GM15510 (cell line): ENCODE measurements around the gene HVCN1.

Experiments used
- POLR2A ChIP-seq: IDR thresholded peaks from 3 replicates; pipeline ENCODE4 v1.6.1; 2011; ENCODE audit warnings: borderline replicate concordance; ENCODE audit not compliant: insufficient read length; ENCODE audit errors: extremely low read depth

The HVCN1 gene

DNA sequence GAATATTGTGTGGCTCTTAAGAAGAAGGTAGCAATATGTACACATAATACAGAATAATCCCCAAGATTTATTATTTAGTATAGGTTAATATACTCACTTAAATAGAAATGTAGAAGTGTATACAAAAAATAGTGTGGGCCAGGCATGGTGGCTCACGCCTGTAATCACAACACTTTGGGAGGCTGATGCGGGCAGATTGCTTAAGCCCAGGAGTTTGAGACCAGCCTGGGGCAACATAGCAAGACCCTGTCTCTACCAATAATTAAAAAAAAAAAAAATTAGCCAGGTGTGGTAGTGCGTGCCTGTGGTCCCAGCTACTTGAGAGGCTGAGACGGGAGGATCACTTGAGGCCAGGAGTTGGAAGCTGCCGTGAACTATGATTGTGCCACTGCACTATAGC, 15.3 kb upstream of the HVCN1 start:
- no peak for TF ChIP-seq POLR2A

DNA sequence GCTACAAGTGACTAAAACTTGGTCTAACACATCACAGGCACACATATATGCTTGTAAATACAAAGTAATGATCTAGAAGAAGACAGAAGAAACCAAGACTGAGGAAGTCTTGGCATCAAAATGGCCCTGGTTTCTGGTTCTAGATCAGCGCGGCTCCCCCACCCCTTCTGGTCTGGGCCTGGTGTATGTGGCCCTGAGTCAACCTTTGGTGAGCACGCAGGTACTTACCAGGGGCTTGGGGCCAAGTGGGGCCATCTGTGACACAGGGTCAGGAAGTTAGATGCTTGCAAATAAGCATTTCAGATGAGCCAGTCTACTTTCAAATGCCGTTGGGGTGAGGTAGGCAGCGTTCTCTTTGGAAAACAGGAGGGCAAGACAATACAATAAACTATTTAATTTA, 13.2 kb upstream of the HVCN1 start:
- TF ChIP-seq POLR2A: no peak

GRCh38 chr12:110699591-110700445, 10.9 kb upstream of the HVCN1 start:
- no peak for TF ChIP-seq POLR2A

- TF ChIP-seq POLR2A: no peak
Measured at GRCh38 chr12:110698171-110698902, 9.4 kb upstream of the HVCN1 start.

DNA sequence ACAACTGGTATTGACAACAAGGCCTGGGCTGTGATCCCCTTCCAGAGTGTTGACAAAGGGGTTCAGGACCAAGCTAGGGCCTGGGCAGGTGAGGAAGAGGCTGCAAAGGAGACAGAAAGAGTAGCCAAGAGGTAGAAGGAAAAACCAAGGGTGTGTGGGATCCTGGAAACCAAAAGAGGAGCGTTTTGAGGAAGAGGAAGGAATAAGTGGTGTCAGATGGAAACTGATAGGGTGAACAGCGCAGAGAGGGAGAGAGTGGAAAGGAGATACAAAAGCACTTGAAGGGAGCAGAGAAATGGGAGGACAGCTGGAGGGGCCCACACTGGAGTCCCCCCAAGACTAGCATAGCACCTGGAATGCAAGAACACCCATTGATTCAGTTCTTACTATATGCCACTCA, 8.3 kb upstream of the HVCN1 start:
- TF ChIP-seq POLR2A: no peak

DNA sequence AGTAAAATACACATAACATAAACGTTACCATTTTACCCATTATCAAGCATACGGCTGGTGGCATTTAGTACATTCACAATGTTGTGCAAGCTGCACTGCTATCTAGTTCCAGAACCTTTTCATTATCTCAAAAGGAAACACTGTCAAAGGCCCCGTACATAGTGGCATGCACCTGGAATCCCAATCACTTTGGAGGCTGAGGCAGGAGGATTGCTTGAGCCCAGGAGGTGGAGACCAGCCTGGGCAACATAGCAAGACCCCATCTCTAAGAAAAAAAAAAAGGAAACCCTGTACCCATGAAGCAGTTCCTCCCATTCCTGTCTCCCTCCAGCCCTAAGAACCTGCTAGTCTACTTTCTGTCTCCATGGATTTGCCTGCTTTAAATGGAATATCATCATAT, 7.4 kb upstream of the HVCN1 start:
- no peak for TF ChIP-seq POLR2A

- no peak for TF ChIP-seq POLR2A
Measured at GRCh38 chr12:110694330-110694901, 5.5 kb upstream of the HVCN1 start.

- TF ChIP-seq POLR2A: no peak
Measured at GRCh38 chr12:110693731-110694130, 4.8 kb upstream of the HVCN1 start.

DNA sequence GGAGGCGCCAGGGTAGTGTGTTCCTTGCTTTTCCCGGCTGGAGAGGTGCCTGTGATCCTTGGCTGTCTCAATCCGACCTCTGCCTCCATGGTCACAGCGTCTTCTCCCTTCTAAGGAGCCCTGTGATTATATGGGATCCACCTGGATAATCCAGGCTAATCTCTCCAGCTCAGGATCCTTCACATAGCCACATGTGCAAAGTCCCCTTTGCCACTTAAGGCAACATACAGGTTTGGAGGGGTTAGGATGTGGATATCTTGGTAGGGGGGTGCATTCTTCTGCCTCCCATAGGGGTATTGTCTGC, 1.2 kb upstream of the HVCN1 start:
- TF ChIP-seq POLR2A: no peak

DNA sequence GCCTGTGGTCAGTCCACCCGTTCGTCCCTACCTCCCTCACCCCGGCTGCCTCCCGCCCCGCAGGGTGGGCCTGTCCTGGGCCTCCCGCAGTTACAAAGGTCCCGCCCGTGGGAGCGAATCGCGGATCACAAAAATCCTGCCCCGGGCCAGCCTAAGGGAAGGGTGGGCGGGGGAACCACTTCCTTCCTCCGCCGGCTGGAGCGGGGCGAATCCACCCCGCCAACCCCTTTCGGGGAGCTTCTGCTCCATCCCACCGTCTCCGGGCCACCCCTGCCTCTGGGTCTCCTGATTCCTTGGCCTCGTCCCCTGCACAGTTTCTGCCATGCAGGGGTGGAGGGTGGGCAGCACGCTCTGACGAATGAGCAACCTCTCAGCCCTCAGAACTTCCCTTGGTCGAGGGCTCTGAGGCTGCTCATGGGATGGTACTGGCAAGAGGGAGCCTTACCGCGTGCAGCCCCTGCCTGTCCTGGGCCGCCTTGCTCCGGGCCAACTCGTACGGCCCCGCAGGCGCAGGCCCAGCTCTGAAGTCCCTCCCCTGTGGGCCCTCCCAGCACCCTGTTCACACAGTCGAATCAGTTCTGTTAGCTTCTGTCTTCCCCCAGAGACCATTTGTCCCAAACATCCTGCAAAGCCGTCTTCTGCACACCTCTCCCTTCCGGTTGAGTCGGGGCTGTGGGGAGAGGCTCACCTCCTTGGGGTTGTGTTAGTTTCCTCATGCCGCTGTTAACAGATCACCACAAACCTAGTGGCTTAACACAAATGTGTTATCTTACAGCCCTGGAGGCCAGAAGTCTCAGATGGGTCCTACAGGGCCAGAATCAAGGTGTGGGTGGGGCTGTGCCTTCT, 589 bp upstream of the HVCN1 start:
- peak; percentile 65 for TF ChIP-seq POLR2A

- peak; percentile 31 for TF ChIP-seq POLR2A
Measured at GRCh38 chr12:110687396-110688169, 1.3 kb downstream of the HVCN1 start.

DNA sequence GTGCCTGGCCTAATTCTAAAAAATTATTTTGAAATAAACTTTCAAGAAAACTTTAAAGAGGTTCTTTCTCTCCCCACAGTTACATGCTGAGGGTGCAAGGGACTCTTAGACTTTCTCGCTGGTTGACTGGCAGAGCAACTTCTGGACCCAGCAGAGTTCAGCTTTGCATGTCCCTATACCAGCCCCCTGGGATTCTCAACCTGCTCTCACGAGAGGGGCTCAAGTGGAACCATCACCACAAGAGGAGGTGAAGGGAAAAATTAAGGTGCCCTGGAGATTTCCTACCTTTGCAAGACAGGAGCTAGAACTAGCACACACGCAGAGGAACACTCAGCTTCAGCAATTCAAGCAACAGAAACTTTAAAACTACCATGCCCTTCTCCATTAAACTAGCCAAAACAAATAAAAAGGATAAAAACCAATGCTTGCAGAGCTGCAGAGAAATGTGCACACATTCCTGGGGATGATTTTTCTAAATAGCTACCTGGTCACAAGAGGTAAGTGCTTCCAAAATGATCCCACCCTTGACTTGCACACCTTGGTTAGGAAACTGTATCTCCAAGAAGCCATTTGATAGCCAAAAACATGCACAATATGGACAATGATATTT, 2.5 kb downstream of the HVCN1 start:
- TF ChIP-seq POLR2A: no peak

GRCh38 chr12:110684312-110684836, 4.5 kb downstream of the HVCN1 start:
- no peak for TF ChIP-seq POLR2A
